Ishikawa (cell line): Measurements from ENCODE around the gene ZNF524.

Experiments used
- CEBPB ChIP-seq: IDR thresholded peaks from 2 replicates; pipeline ENCODE4 v1.6.1; 2012
- CREB1 ChIP-seq: IDR thresholded peaks from 2 replicates; pipeline ENCODE4 v1.6.1; 2012; ENCODE audit warnings: low read depth
- EGR1 ChIP-seq: IDR thresholded peaks from 2 replicates; pipeline ENCODE4 v1.6.1; 2012
- EP300 ChIP-seq: IDR thresholded peaks from 2 replicates; pipeline ENCODE4 v1.6.1; 2012; ENCODE audit warnings: borderline replicate concordance
- FOXM1 ChIP-seq: IDR thresholded peaks from 2 replicates; pipeline ENCODE4 v1.6.1; 2012; ENCODE audit warnings: low read depth, borderline replicate concordance
- MAX ChIP-seq: IDR thresholded peaks from 2 replicates; pipeline ENCODE4 v1.6.1; 2012
- NFIC ChIP-seq: IDR thresholded peaks from 2 replicates; pipeline ENCODE4 v1.6.1; 2012
- RAD21 ChIP-seq: IDR thresholded peaks from 2 replicates; pipeline ENCODE4 v1.6.1; 2012; ENCODE audit warnings: low read depth
- REST ChIP-seq: IDR thresholded peaks from 2 replicates; pipeline ENCODE4 v1.6.1; 2012; ENCODE audit warnings: low read depth, mild to moderate bottlenecking
- TAF1 ChIP-seq: IDR thresholded peaks from 2 replicates; pipeline ENCODE4 v1.6.1; 2012; ENCODE audit warnings: low read depth, mild to moderate bottlenecking
- TCF12 ChIP-seq: IDR thresholded peaks from 2 replicates; pipeline ENCODE4 v1.6.1; 2012; ENCODE audit warnings: low read depth
- TEAD4 ChIP-seq: IDR thresholded peaks from 2 replicates; pipeline ENCODE4 v1.6.1; 2012
- USF1 ChIP-seq: IDR thresholded peaks from 2 replicates; pipeline ENCODE4 v1.6.1; 2012
- YY1 ChIP-seq: IDR thresholded peaks from 2 replicates; pipeline ENCODE4 v1.6.1; 2012; ENCODE audit warnings: low read depth
- ZBTB7A ChIP-seq: IDR thresholded peaks from 2 replicates; pipeline ENCODE4 v1.6.1; 2012; ENCODE audit warnings: low read depth

The ZNF524 gene

GRCh38 chr19:55563261-55563690 is 36.8 kb upstream of the ZNF524 start:
- no peak for TF ChIP-seq MAX
- no peak for TF ChIP-seq TEAD4
- no peak for TF ChIP-seq TCF12
- TF ChIP-seq ZBTB7A: no peak
- no peak for TF ChIP-seq TAF1
- TF ChIP-seq CREB1: no peak
- no peak for TF ChIP-seq YY1
- TF ChIP-seq EP300: no peak
- no peak for TF ChIP-seq RAD21
- no peak for TF ChIP-seq FOXM1
- TF ChIP-seq USF1: no peak
- TF ChIP-seq NFIC: no peak
- TF ChIP-seq CEBPB: no peak
- TF ChIP-seq EGR1: no peak

- no peak for TF ChIP-seq TAF1
- no peak for TF ChIP-seq YY1
These were observed 33.3 kb upstream of the ZNF524 start for GRCh38 chr19:55566823-55567222.

GRCh38 chr19:55567708-55568328 is 32.3 kb upstream of the ZNF524 start:
- TF ChIP-seq YY1 (no peak), ZBTB7A (no peak), REST (no peak), MAX (no peak)

- TF ChIP-seq RAD21 (no peak), TAF1 (no peak), REST (no peak), FOXM1 (no peak), EP300 (no peak), YY1 (no peak), NFIC (no peak), USF1 (no peak), MAX (no peak), CREB1 (no peak), CEBPB (no peak), TEAD4 (no peak)
These were observed 23.3 kb upstream of the ZNF524 start for GRCh38 chr19:55576746-55577145.

- TF ChIP-seq ZBTB7A: no peak
- no peak for TF ChIP-seq MAX
- no peak for TF ChIP-seq CREB1
- TF ChIP-seq RAD21: no peak
- no peak for TF ChIP-seq EGR1
- no peak for TF ChIP-seq YY1
- TF ChIP-seq TEAD4: no peak
- TF ChIP-seq EP300: no peak
These were observed 21.9 kb upstream of the ZNF524 start for GRCh38 chr19:55578031-55578760.
